H1 (cell line): ENCODE measurements around the gene C19orf47. TPM values are rescaled to one million over a fixed set of nuclear protein-coding genes. Genes with fewer than 3 reads are reported as not detected.

ENCODE experiments used
- BRCA1 ChIP-seq: IDR thresholded peaks from 2 replicates; pipeline ENCODE4 v1.6.1; 2012; ENCODE audit warnings: low read depth, low read length, improper control_type of control experiment
- HDAC2 ChIP-seq, 2 experiments: fragments of 300-600 bp in 1 of 2; sonication (generic) in 1 of 2; IDR thresholded peaks; 2 replicates each; pipeline ENCODE4 v1.6.1; 2011 to 2012; ENCODE audit warnings: low read depth in 2 of 2, low read length in 2 of 2, mild to moderate bottlenecking in 2 of 2, moderate library complexity in 2 of 2, borderline replicate concordance in 1 of 2, inconsistent platforms in 1 of 2
- JUN ChIP-seq: IDR thresholded peaks from 2 replicates; pipeline ENCODE4 v1.6.1; 2011; ENCODE audit warnings: low read depth, mild to moderate bottlenecking, improper control_type of control experiment, low read length
- PHF8 ChIP-seq: fragments of 200-600 bp; sonication (generic); conservative IDR thresholded peaks from 2 replicates; pipeline ENCODE4 v1.7.1; 2012; ENCODE audit warnings: low read depth, mild to moderate bottlenecking, inconsistent platforms, low read length, moderate library complexity
- RNF2 ChIP-seq: fragments of 200-900, 300-1000 bp; sonication (generic); IDR thresholded peaks from 2 replicates; pipeline ENCODE4 v1.7.1; 2016; ENCODE audit warnings: borderline replicate concordance, low read depth, mild to moderate bottlenecking, antibody characterized with exemption, low read length; ENCODE audit not compliant: poor library complexity, severe bottlenecking; ENCODE audit errors: missing control alignments
- SIN3A ChIP-seq, 2 experiments: IDR thresholded peaks in 1 of 2; conservative IDR thresholded peaks in 1 of 2; 2 replicates each; pipeline ENCODE4 v1.6.1; 2011 to 2012; ENCODE audit warnings: low read length in 2 of 2, improper control_type of control experiment in 1 of 2, low read depth in 1 of 2, mild to moderate bottlenecking in 1 of 2
- TEAD4 ChIP-seq: IDR thresholded peaks from 2 replicates; pipeline ENCODE4 v1.6.1; 2012; ENCODE audit warnings: low read depth, low read length, inconsistent platforms, mixed read lengths
- polyA plus RNA-seq, 7 experiments: library from polyadenylated mRNA; depleted of rRNA in 3 of 7; stranded (reverse) in 5 of 7; unstranded in 2 of 7; fragments of >200 nt in 5 of 7; fragments of 200-250 nt in 2 of 7; gene quantifications; 1 replicate in 5 of 7; 2 replicates in 1 of 7; 4 replicates in 1 of 7; pipeline versions ENCODE4 v1.2.1 to v1.2.3, GENCODE V29; 2011 to 2013; ENCODE audit warnings: missing spikeins in 2 of 7, mixed read lengths in 2 of 7
- total RNA-seq: library from RNA; stranded (reverse); fragmentation: NEBNext Ultra II Directional; extraction: Animal tissue kit (Norgen Biotek cat#: 25700); gene quantifications from 2 replicates; pipeline ENCODE4 v1.2.1, GENCODE V29; 2021

The C19orf47 gene
- total and polyA plus RNA-seq, 2 of the 8 experiments (the other 6 are each of a cell fraction or from before 2014, with no cell fraction given) = 17.8 to 27.3 TPM

GRCh38 chr19:40294560-40294959 lies 53.6 kb downstream of the C19orf47 start (continued):
- no peak for TF ChIP-seq RNF2
- TF ChIP-seq HDAC2 (IDR thresholded peaks at IDR 0.05; ENCODE audit: borderline replicate concordance in 1 of 2, low read depth in 2 of 2, low read length in 2 of 2) = no peak
- TF ChIP-seq SIN3A (conservative IDR thresholded peaks at IDR 0.05 in 1 of 2, IDR thresholded peaks at IDR 0.05 in 1 of 2; ENCODE audit: low read depth in 1 of 2, low read length in 2 of 2) = no peak
- TF ChIP-seq TEAD4 = no peak
- TF ChIP-seq BRCA1 = no peak
- no peak for TF ChIP-seq PHF8
- no peak for TF ChIP-seq JUN
